Hindlimb muscle (tissue), 1 donor: ENCODE results near the gene BRCA1. TPM values are rescaled to one million over a fixed set of nuclear protein-coding genes. Genes with fewer than 3 reads are reported as not detected.

Source experiments
- DNase-seq: peaks from one replicate; pipeline ENCODE4 v3.0.0-alpha.2; 2013
- polyA plus RNA-seq: library from polyadenylated mRNA; unstranded; fragments of 120-200 nt; gene quantifications from one replicate; pipeline ENCODE4 v1.2.1, GENCODE V29; 2013; ENCODE audit not compliant: insufficient read length

The BRCA1 gene
- polyA plus RNA-seq, 1 donor: 9.6 TPM

GRCh38 chr17:43024407-43025289, 100.5 kb downstream of the BRCA1 start, which contains the start of gene RND2:
TSS of gene RND2 (plus strand) at chr17:43025231. CDS start at chr17:43025348, 117 bp downstream.
- DNase-seq: peak; percentile 92

DNA sequence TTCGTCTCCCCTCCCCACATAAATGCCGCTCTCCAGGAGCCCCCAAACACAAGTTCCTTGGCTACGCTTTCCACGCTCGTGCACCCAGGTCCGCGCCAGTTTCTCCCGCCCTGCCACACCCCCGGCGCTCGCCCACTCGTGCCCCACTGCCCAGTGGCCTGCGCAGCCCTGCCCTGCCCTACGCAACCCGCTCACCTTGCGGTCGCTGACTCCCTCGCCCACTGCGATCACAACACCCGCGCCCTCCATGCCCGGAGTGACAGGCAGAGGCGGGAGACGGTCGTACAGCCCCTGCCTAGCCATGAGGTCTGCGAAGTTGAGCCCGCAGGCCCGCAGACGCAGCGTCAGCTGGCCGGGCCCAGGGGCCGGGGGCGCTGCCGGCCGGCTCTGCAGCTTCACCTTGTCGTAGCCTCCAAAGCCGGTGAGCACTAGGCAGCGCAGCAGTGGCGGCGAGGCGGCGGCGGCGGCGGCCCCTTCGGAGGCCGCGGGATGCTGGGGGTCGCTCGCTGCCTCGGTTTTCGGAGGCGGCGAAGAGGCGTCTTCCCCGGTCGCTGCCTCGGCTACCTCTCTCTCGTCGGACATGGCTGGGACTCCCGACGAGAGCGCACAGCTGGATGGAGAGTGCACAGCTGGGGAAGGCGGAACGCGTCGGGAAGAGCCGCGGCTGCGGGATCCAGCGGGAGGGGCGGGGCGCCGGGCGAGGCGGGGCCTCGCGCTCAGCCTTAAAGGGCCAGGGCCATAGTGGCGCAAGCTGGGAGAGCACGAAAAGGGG, 103.2 kb downstream of the BRCA1 start, which contains the start of gene VAT1:
Gene VAT1 (minus strand): TSS at position 645 of the 772 bp plus-strand sequence. CDS start 63 bp downstream, at position 582.
- peak; percentile 91 for DNase-seq

DNA sequence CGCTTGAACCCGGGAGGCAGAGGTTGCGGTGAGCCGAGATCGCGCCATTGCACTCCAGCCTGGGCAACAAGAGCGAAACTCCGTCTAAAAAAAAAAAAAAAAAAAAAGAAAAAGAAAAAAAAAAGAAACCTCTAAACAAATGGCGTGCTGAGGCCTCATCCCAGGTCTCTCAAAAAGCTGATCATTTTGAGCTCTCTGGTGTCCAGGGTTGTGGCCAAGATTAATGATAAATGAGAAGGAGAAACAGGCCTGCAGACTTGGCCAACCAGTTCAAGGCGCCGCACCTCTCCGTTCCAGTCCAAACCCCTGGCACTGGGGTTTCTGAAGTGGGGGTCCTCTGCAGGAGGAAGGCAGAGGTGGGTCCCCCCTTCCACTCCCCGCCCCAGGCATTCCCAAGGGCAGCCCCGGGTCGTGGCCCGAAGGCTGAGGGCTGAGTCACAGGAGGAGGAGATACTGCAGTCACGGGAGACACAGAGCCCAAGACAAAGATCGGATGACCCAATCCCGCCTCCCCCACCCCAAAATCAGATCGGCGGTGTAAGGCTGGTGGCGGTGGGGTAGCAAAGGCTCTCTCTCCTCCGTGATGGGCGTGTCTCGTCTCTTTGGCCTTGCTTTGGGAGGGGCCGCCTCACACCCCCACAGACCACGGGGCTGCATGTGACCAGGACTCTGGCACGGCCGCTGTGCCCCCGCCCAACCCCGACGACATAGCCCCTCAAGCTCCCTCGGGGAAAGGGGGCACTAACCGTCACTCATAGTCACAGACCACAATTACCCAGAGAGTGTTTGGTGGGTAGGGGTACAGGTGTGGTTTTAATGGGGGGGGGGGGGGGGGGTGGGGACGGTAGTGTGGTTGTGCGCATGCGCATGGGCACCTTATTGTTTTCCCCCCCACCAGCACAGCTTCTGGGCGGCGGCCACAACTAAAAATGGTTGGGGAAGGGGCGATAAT, 104.1 kb downstream of the BRCA1 start:
- peak; percentile 70 for DNase-seq

DNA sequence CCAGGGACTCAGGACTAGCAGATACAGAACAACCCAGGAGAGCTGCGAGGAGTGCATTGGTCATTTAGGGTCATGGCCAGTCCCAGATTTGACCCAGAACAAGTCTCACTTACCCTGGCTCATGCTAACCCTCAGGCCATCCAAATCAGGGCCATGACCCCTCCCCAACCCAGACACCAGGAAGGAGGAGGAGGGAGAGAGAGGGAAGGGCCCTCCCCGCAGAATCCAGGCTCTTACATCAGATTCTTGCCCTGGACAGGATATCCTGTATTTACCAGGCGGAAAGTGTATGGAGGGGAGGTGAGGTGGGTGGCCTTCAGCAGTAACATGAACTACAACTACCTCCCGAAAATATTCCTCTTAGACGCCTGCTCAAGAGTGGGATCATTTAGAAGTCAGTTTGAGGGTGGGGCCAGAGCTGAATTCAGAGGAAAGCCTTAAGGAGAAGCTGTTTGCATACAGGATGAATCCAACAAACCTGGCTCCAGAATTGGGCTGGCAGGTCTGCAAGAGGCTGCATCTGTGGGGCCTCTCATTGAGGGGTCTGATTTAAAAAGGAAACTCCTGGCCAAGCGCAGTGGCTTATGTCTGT, 105.0 kb downstream of the BRCA1 start:
- DNase-seq: peak; percentile 45

GRCh38 chr17:43019418-43019817, 105.7 kb downstream of the BRCA1 start:
- no peak for DNase-seq

DNA sequence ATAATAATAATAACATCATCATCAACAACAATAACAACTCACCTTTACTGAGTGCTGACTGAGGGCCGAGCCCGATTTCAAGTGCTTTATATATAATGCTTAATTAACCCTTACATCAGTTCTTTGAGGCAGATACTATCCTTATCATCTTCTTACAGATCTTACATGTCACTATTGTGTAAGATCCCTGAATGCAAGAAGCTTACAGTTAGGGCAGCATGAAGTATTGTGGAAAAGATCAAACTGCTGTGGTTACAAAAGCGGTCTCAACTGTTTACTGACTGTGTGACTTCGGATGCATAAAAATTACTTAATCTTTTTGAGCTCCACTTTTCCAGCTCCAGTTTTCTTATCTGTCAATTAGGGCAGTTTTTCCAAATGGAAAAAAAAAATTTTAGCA, 106.2 kb downstream of the BRCA1 start:
- DNase-seq: no peak

DNA sequence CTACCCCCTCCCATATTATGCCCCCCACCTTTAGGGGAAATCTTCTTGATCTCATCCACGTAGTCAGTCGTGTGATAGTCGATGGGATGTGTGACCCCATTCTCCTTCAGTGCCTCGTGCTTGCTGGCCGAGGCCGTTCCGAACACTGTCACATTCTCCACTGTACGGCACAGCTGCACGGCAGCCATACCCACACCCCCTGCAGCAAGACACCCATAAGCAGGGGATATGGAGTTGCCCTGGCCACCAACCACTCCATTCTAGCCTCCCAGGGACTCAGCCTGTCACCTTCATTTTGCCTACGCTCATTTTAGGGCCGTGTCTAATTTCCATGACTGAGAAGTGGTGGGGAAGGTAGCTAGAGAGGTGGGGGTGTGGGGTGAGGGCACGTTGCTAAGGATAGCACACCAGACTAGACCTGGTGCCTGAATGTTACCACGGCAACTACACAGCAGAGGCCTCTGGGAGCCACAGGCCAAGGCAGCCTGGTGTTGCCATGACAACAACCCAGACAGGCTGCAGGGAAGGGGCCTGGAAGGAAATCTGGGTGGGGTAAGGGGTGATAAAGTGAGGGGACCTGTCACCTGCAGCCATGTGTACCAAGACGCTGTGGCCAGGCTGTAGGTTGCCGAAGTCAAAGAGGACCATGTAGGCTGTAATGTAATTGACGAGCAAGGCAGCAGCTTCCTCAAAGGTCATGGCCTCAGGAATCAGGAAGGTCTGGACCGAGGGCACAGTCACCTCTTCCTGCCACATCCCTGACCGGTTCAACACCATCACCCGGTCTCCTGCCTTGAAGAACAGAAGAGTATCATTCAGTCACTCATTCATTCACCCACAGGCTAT, 106.9 kb downstream of the BRCA1 start:
- no peak for DNase-seq

DNA sequence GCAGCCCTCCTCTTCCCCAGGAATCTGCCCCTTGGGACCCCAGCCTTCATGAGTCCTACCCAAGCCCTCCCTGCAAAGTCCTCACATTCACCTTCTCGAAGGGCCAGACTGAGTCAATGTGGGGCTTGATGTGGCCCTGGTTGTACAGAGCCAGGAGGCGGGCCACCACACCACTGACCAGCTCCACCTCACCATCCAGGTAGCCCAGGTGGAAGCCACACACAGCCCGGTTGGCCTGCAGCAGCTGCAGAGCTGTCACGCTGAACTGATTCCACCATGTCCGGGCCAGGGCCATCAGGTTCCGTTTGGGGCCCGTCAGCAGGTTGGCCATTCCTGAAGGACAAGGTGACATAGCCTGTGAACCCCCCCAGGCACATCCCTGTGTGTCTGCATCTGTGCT, 108.9 kb downstream of the BRCA1 start:
- no peak for DNase-seq

DNA sequence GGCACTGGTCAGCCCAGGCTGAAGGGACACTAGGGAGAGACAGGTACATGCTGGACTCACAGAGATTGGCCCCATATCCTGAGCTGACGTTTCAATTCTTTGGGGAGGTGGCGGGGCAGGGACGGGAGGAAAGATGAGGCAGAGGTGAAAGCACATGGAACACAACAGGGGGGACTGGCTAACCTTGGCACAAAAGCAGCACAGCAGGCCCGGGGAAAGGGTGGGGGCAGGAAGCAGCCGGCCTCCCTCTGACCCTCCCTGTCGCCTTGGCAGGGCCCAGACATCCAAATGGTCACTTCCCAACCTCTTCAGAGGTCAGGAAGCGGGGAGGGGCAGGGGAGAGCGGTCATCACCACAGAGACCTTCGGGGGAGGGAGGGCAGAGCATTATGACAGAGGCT, 109.6 kb downstream of the BRCA1 start:
- no peak for DNase-seq

DNA sequence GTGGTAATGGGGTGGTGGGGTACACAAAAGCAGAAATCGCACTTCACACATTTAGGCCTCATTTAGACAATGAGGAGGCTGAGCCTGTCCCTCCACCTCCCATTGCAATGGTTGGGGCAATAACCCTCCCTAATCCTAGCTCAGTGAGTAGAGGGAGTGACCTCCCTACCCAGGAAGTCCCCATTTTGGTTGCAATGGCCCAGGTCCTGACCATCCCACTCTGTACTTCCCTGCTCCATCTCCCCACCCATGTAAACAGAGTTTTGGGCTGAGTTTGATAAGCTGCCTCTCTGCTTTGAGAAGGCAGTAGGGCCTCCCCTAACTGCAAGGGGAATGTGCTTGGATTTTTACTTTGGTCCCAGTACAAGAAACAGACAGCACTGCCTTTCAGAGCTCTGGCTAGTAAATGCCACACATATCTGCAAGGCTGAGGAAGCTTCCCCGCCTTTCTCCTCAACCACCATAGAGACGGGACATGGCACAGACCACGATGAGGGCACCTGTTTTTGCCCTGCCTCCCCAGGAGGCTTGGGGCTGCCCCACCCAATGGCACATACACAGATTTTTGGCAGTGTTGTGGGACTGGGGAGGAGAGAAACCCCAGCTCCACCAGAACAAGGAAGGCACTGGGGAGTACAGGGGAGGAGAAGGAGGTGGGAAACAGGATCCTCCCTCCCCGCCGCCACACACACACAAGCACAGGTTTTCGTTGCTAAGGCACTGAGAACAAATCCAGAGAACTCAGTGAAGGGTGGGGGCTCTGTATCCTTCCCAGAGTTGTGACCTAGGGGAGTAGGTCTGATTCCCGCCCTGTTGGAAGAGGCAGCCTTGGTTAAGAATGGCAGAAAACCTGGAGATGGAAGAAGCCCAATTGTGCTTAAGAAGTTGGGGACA, 110.3 kb downstream of the BRCA1 start:
- DNase-seq: no peak

DNA sequence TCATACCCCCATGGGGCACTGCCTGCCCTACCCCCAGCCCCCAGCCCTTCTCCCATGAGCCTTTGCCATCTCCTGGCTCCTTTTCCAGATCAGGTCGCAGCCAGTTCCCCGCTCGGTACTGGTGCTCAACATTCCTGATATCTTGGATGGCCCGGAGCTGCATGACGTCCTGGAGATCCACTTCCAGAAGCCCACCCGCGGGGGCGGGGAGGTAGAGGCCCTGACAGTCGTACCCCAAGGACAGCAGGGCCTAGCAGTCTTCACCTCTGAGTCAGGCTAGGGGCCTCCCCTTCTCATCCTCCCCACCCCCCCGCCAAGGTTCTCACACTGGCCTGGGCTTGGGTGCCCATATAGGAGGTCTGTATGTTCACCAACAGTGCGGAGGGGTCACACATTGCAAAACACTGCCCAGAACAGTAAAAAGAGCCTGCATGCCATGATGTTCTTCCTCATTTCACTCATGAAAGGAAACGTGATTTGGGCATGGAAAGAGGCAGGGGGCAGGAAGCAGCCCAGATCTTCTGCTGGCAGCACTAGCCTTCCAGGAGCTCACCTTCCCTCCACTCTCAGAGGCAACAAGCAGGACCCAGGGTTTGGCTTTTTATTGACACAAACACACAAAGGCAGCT, 111.0 kb downstream of the BRCA1 start:
- DNase-seq: no peak

DNA sequence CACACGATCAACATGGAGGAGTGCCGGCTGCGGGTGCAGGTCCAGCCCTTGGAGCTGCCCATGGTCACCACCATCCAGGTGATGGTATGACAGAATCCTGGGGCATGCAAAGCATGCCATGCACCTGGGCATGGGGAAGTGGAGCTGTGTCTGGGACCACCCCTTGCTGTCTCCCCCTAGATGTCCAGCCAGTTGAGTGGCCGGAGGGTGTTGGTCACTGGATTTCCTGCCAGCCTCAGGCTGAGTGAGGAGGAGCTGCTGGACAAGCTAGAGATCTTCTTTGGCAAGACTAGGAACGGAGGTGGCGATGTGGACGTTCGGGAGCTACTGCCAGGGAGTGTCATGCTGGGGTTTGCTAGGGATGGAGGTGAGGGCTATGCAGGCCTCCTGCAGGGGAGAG, 111.9 kb downstream of the BRCA1 start:
- no peak for DNase-seq

DNA sequence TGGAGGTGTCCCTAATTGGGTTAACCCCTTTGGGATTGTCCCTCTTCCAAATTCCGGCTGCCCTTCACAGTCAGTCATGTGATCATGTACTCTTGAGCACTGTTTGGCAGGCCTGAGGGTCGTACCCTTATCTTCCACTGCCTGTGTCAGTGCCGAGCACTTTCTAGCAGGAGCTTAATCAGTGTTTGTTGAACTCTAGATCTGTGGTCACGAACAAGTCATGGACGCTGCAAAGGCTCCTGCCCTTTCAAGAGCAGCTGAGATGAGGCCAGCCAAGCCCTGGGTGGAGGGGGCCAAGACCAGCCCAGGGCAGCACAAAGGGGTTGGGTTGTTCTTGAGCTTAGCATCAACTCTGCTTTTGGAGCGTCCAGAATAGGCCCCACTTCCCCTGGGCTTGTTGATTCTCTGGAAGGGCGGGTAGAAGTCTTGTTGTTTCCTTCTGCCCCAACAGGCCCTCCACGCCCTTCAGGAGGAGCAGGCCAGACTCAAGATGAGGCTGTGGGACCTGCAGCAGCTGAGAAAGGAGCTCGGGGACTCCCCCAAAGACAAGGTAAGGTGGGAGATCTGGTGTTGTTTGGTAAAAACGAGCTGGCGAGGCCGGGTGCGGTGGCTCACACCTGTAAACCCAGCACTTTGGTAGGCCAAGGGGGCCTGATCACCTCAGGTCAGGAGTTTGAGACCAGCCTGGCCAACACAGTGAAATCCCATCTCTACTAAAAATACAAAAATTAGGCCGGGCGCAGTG, 113.3 kb downstream of the BRCA1 start:
- no peak for DNase-seq

- no peak for DNase-seq
These were observed 114.4 kb downstream of the BRCA1 start for GRCh38 chr17:43010667-43011308.

- DNase-seq: peak; percentile 84
These were observed 118.3 kb downstream of the BRCA1 start, which contains the start of gene IFI35 for GRCh38 chr17:43006639-43007551. TSS of gene IFI35 (plus strand) at chr17:43006784. CDS start at chr17:43006948, 164 bp downstream.

- no peak for DNase-seq
These were observed 121.5 kb downstream of the BRCA1 start for GRCh38 chr17:43003542-43004172.
